Activated CD8-positive, alpha-beta T cell treated with anti-CD3 and anti-CD28 coated beads, Interleukin-2, amount 10 ng/mL, durations not matched to agents 7 days and 5 days (primary cell): Measurements from ENCODE around the gene DPM2. TPM values are rescaled to one million over a fixed set of nuclear protein-coding genes. Genes with fewer than 3 reads are reported as not detected.

Source experiments
- ATAC-seq: fragments of 150-1000 bp; cut with Tn5 transposase; one replicate; pipeline ENCODE4 v1.10.0; 2021; ENCODE audit warnings: moderate library complexity
- CTCF ChIA-PET: fragments of 350-600 bp; sonication (Branson Sonifier 250); formaldehyde crosslinking; loops from one replicate; lab custom pipeline; 2021; ENCODE audit warnings: antibody characterized with exemption; lab: Charles Lee
- POLR2A ChIA-PET: fragments of 350-600 bp; sonication (Branson Sonifier 250); formaldehyde crosslinking; loops from one replicate; lab custom pipeline; 2021; ENCODE audit warnings: antibody characterized with exemption; lab: Charles Lee
- DNase-seq: peaks from one replicate; pipeline ENCODE4 v3.0.0-alpha.2; 2020
- H3K27ac Mint-ChIP-seq: one replicate; pipeline ENCODE4 v1.8.0; 2021; ENCODE audit warnings: mild to moderate bottlenecking, mixed read lengths
- H3K27me3 Mint-ChIP-seq: one replicate; pipeline ENCODE4 v1.8.0; 2021; ENCODE audit warnings: low read depth, mixed read lengths
- H3K36me3 Mint-ChIP-seq: one replicate; pipeline ENCODE4 v1.8.0; 2021; ENCODE audit warnings: low read depth, mixed read lengths
- H3K4me1 Mint-ChIP-seq: one replicate; pipeline ENCODE4 v1.8.0; 2021; ENCODE audit warnings: low read depth, mixed read lengths
- H3K4me3 Mint-ChIP-seq: one replicate; pipeline ENCODE4 v1.8.0; 2021; ENCODE audit warnings: mild to moderate bottlenecking, mixed read lengths
- H3K9me3 Mint-ChIP-seq: one replicate; pipeline ENCODE4 v1.8.0; 2022; ENCODE audit warnings: mixed read lengths; ENCODE audit not compliant: insufficient read depth
- total RNA-seq, 2 experiments: library from RNA; stranded (reverse); gene quantifications; one replicate each; pipeline ENCODE4 v1.2.3, GENCODE V29; 2021

DPM2 gene
- total RNA-seq, 2 experiments from 2014 or later = 47.9 to 53.8 TPM

DNA sequence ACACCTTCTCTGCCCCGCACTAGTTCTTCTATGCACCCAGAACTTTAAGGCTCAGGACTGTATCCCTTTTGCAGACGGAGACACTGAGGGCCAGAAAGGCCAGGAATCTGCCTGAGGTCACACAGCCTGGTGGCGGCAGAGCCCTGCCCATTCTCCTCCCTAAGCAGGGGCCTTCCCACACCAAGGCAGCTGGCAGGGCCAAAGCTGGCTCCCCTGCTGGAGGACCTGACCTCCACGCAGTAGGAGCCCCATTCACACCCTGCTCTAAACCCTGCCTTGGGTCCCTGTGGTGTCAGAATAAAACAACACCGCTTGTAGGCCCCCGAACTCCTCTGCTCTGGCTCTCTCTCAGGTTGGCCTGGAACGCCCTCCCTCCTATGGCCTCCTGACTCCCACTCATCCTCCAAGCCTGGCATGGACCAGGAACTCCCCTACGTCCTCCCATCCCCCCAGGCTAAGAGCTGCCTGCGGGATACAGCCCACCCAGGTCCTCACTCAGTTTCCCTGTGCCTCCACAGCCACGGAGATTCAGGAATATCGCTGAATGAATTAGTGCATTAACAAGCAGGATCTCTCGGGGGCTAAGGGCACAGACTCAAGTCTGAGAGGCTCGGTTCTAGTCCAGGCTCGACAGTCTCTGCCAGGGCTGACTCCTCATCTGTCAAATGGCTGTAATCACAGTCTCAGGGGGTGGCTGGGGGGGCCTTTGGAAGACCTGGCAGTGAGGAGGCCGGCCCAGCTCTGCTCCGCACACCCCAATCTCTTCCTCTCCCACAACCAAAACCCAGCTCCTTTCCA lies 41.1 kb downstream of the DPM2 start:
- Mint-ChIP-seq H3K4me1 (peaks cover 28% of the 10 kb centered on the region), H3K4me3 (no peak overlapping the region), H3K27ac (no peak overlapping the region), H3K27me3 (no peaks in the 10 kb centered on the region), H3K9me3 (peaks cover 10% of the 10 kb centered on the region), H3K36me3 (peaks cover 63% of the 10 kb centered on the region)
- ChIA-PET CTCF (interaction anchor here (3.8 kb wide), 1 partner anchor 27 kb away, joined by 13 read pairs; no protein-coding TSS in a partner anchor), POLR2A (interaction anchor here (0.6 to 0.8 kb wide), 3 partner anchors 14 to 88 kb away, joined by 3 to 4 read pairs (median 4); no protein-coding TSS in a partner anchor)
- ATAC-seq (no peak), DNase-seq (no peak)

DNA sequence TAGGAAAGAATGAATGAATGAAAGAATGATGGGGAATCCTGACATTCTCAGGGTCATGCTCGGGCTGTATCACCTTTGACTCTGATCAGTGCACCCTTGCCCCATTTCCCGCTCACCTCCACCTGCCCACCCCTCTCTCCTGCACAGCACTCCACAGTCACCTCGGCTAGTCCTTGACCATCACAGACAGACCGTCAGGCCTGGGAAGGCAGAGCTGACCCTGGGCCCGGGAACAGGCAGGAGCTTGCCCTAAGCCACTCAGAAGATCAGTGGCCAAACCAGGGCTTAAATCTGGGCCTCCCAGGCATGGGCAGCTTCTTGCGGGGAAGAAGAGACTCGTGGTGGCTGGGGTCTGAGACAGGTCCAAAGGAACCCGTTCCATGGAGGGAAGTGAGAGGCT lies 41.8 kb downstream of the DPM2 start:
- no peaks in the 10 kb centered on the region for H3K27me3 Mint-ChIP-seq
- ChIA-PET CTCF (interaction anchor here (2.2 kb wide), 1 partner anchor 26 kb away, joined by 5 read pairs; no protein-coding TSS in a partner anchor), POLR2A (interaction anchor here (0.6 kb wide), 1 partner anchor 87 kb away, joined by 4 read pairs; no protein-coding TSS in a partner anchor)
- H3K9me3 Mint-ChIP-seq = peaks cover 10% of the 10 kb centered on the region
- peaks cover 68% of the 10 kb centered on the region for H3K36me3 Mint-ChIP-seq
- H3K27ac Mint-ChIP-seq = no peak overlapping the region
- ATAC-seq = no peak
- peaks cover 25% of the 10 kb centered on the region for H3K4me1 Mint-ChIP-seq
- DNase-seq = no peak
- no peak overlapping the region for H3K4me3 Mint-ChIP-seq

DNA sequence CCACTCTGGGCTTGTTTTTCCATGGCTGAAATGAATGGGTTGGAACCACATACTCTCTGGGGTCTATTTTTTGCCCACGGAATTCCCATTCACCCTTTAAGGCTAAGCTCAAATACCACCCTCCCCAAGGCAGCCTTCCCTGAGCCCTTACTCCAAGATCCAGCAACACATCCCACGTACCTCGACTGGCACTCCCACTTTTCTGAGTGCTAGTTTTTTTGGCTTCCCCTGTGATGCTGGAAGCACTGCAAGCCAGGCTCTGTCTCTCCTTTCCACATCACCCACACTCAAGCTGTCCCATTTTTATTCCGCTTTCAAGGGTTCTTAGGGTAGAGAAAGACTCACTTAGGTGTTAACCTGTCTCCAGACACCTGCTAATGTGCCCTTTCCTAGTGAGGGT lies 44.3 kb downstream of the DPM2 start:
- POLR2A ChIA-PET = no interaction called here
- CTCF ChIA-PET = interaction anchor here (0.6 to 1.4 kb wide), 2 partner anchors 10 to 128 kb away, joined by 3 read pairs; no protein-coding TSS in a partner anchor
- H3K4me1 Mint-ChIP-seq = peaks cover 16% of the 10 kb centered on the region
- H3K27ac Mint-ChIP-seq = no peak overlapping the region
- peaks cover 10% of the 10 kb centered on the region for H3K9me3 Mint-ChIP-seq
- H3K4me3 Mint-ChIP-seq = no peak overlapping the region
- peaks cover 76% of the 10 kb centered on the region for H3K36me3 Mint-ChIP-seq
- H3K27me3 Mint-ChIP-seq = no peaks in the 10 kb centered on the region
- ATAC-seq = no peak
- no peak for DNase-seq

DNA sequence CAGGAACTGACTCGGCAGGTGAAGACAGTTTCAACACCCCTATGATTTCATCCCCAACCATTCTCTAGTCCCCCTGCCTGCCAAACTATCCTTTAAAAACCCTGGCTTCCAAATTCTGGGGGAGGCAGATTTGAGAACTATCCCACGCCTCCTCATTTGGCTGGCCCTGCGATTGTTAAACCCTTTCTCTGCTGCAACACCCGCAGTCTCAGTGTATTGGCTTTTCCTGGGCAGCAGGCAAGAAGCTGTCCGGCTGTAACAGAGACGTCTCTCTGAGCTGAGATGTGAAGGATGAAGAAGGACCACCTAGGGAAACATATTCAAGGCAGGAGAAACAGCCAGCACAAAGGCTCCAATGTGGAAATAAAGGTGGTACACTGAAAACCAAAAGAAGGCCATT lies 44.8 kb downstream of the DPM2 start:
- Mint-ChIP-seq H3K4me3 (no peak overlapping the region), H3K4me1 (peaks cover 12% of the 10 kb centered on the region), H3K27ac (peak overlapping the region; percentile 62), H3K36me3 (peaks cover 76% of the 10 kb centered on the region), H3K27me3 (no peaks in the 10 kb centered on the region), H3K9me3 (peaks cover 10% of the 10 kb centered on the region)
- DNase-seq = no peak
- ChIA-PET CTCF (interaction anchor here (1.4 kb wide), 2 partner anchors 11 to 23 kb away, joined by 3 read pairs; partner anchors contain the start of gene ST6GALNAC4), POLR2A (no interaction called here)
- no peak for ATAC-seq

DNA sequence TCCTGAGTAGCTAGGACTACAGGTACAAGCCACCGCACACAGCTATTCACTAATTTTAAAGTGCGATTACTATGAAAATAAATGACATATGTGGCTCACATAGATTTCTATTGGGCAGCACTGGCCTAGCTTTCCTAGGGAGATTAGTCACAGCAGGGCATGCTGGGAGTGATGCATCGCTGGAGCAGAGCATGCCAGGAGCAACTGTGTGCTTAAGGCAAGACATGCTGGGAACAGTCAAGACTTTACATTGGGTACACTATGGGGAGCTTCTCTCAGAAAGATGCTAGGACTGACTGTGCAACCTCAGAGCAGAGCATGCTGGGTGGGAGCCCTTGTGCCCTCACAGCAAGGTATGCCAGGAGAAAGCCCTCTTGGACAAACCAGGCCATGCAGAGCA lies 47.6 kb downstream of the DPM2 start:
- Mint-ChIP-seq H3K9me3 (peaks cover 10% of the 10 kb centered on the region), H3K4me1 (peaks cover 8% of the 10 kb centered on the region), H3K36me3 (peaks cover 68% of the 10 kb centered on the region), H3K4me3 (no peak overlapping the region), H3K27me3 (no peaks in the 10 kb centered on the region), H3K27ac (no peak overlapping the region)
- POLR2A ChIA-PET = interaction anchor here (1.2 kb wide), 1 partner anchor 9 kb away, joined by 6 read pairs; the partner anchor contains the start of gene ST6GALNAC6
- CTCF ChIA-PET = interaction anchor here (0.9 to 1.5 kb wide), 6 partner anchors 9 to 155 kb away, joined by 3 to 6 read pairs (median 4); partner anchors contain the start of genes ST6GALNAC6 and TOR2A
- DNase-seq (no peak), ATAC-seq (no peak)

DNA sequence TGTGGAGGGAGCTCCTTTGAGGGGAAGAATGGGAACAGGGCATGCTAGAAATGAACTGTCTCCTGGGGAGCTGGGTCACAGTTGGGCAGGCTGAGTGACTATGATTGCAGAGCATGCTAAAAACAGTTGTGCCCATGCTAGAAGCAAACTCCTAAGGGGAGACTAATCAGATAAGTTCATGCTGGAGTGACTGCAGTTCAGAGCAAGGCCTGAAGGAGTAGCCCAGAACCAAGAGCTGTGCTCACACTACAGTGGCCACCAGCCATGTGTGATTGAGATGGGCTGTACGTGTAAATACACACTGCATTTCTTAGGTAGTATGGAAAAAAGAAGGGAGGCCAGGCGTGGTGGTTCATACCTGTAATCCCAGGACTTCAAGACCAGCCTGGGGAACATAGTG lies 49.9 kb downstream of the DPM2 start:
- DNase-seq (no peak), ATAC-seq (peak; percentile 60)
- Mint-ChIP-seq H3K4me1 (peaks cover 16% of the 10 kb centered on the region), H3K4me3 (no peak overlapping the region), H3K9me3 (no peaks in the 10 kb centered on the region), H3K27me3 (no peaks in the 10 kb centered on the region), H3K27ac (no peak overlapping the region), H3K36me3 (peaks cover 58% of the 10 kb centered on the region)
- ChIA-PET POLR2A (interaction anchor here (1.4 kb wide), 1 partner anchor 28 kb away, joined by 4 read pairs; the partner anchor contains the start of gene ST6GALNAC4), CTCF (interaction anchor here (1.4 to 1.5 kb wide), 3 partner anchors 17 to 34 kb away, joined by 3 to 4 read pairs (median 3); no protein-coding TSS in a partner anchor)

DNA sequence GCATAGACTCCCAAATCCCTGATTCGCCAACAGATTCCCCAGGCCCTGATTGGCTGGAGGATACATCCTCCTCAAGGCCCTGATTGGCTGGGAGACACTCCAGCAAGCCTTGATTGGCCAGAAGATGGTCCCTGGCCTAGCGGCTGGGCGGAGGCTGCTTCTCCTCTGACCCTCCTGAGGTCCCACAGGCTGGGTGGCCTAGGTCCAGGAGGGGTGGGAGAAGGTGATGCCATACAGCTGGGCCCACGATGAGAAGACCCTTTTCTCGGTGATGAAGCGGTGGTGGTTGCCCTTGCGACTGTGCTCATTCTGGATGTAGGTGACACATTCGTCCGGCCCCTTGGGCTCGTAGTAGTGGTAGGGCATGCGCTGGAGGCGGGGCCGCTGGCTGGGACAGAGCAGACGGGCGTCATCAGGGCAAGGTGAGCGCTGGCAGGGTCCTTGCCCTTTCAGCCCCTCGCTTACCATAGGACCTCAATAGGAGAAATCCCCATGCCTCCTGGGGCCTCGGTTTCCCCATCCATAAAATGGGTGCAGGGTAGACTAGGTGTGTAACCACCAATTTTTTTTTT lies 51.2 kb downstream of the DPM2 start:
- no peaks in the 10 kb centered on the region for H3K27me3 Mint-ChIP-seq
- H3K27ac Mint-ChIP-seq = no peak overlapping the region
- ATAC-seq (no peak), DNase-seq (no peak)
- no peaks in the 10 kb centered on the region for H3K9me3 Mint-ChIP-seq
- CTCF ChIA-PET = interaction anchor here (1.4 to 1.5 kb wide), 3 partner anchors 16 to 35 kb away, joined by 3 to 4 read pairs (median 3); no protein-coding TSS in a partner anchor
- POLR2A ChIA-PET = interaction anchor here (1.4 kb wide), 1 partner anchor 30 kb away, joined by 4 read pairs; the partner anchor contains the start of gene ST6GALNAC4
- H3K36me3 Mint-ChIP-seq = peaks cover 49% of the 10 kb centered on the region
- peaks cover 9% of the 10 kb centered on the region for H3K4me1 Mint-ChIP-seq
- no peak overlapping the region for H3K4me3 Mint-ChIP-seq

DNA sequence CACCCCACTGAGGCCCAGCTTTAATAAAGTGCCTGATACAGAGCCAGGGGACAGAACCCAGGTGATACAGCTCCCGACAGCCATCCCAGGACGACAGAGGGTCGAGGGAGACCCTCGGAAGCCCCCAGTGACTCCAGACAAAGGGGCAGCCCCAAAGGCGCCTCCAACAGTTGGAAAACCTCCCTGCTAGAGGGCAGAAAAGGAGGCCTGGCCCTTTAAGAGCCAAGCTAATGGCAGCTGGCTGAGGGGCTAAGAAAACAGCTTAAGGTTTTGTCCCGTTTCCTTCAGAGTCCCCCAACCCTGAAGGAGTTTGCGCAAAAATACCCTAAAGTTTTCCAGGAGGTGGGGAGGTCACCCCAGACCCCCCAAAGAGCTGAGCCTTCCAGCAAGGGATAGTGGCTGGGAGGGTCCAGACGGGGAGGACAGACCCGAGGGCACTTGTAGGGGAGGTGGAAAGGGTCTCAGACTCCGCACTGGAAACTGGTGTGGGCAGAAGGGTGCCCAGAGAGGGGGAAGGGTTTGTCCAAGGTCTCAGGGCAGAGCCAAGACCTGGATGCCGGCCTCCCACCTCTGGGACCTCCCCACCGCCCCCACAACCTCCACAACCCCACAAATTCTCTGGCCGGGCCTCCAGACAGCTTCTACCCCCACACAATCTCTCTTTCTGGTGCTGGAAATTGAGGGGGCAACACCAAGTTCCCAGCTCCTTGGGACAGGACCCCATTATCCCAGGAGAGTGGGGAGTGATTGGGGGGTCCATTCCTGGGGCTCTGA lies 52.0 kb downstream of the DPM2 start:
- H3K36me3 Mint-ChIP-seq = peaks cover 42% of the 10 kb centered on the region
- CTCF ChIA-PET = interaction anchor here (1.1 to 2.0 kb wide), 3 partner anchors 15 to 25 kb away, joined by 3 to 9 read pairs (median 3); no protein-coding TSS in a partner anchor
- POLR2A ChIA-PET = interaction anchor here (0.6 to 0.9 kb wide), 2 partner anchors 9 to 151 kb away, joined by 3 read pairs; partner anchors contain the start of gene TOR2A
- ATAC-seq (no peak), DNase-seq (no peak)
- no peaks in the 10 kb centered on the region for H3K9me3 Mint-ChIP-seq
- H3K4me1 Mint-ChIP-seq = peaks cover 9% of the 10 kb centered on the region
- no peaks in the 10 kb centered on the region for H3K27me3 Mint-ChIP-seq
- no peak overlapping the region for H3K4me3 Mint-ChIP-seq
- H3K27ac Mint-ChIP-seq = no peak overlapping the region

Other genes with a start within 250 kb of the DPM2 start
- under 1 TPM in 1 of 2 experiments, not detected in 1; 0.16 TPM for gene CFAP157, start 230.9 kb downstream of the DPM2 start, total RNA-seq
- gene PTRH1, start 222.2 kb downstream of the DPM2 start, total RNA-seq = 10 to 100 TPM; 10.2 to 14.1 TPM
- 1 to 10 TPM; 4.7 to 5.0 TPM for gene TTC16, start 221.8 kb downstream of the DPM2 start, total RNA-seq
- 10 to 100 TPM; 27.0 to 29.1 TPM for gene TOR2A, start 202.6 kb downstream of the DPM2 start, total RNA-seq
- 10 to 100 TPM; 75.6 to 77.5 TPM for gene SH2D3C, start 159.2 kb downstream of the DPM2 start, total RNA-seq
- gene CDK9, start 151.8 kb downstream of the DPM2 start, total RNA-seq = 100 to 1,000 TPM; 132 to 136 TPM
- 10 to 100 TPM; 91.5 to 98.3 TPM for gene FPGS, start 135.0 kb downstream of the DPM2 start, total RNA-seq
- gene ENG, start 83.2 kb downstream of the DPM2 start, total RNA-seq = 10 to 100 TPM; 22.9 to 24.3 TPM
- 10 to 100 TPM; 22.4 to 30.4 TPM for gene AK1, start 60.2 kb downstream of the DPM2 start, total RNA-seq
- 10 to 100 TPM; 68.6 to 77.6 TPM for gene ST6GALNAC6, start 38.3 kb downstream of the DPM2 start, total RNA-seq
- gene ST6GALNAC4, start 20.8 kb downstream of the DPM2 start, total RNA-seq = 10 to 100 TPM; 37.0 to 39.7 TPM
- 1 to 10 TPM; 2.6 to 2.7 TPM for gene PIP5KL1, start 7.1 kb downstream of the DPM2 start, total RNA-seq
- 100 to 1,000 TPM; 227 to 232 TPM for gene EEIG1, start 43.1 kb upstream of the DPM2 start, total RNA-seq
- 10 to 100 TPM; 13.3 to 15.4 TPM for gene NAIF1, start 129.5 kb upstream of the DPM2 start, total RNA-seq
- 10 to 100 TPM; 17.2 to 19.2 TPM for gene SLC25A25, start 130.4 kb upstream of the DPM2 start, total RNA-seq
- 10 to 100 TPM; 51.8 to 57.7 TPM for gene PTGES2, start 189.9 kb upstream of the DPM2 start, total RNA-seq
- gene LCN2, start 211.6 kb upstream of the DPM2 start, total RNA-seq = not detected
- gene BBLN, start 222.4 kb upstream of the DPM2 start, total RNA-seq = 100 to 1,000 TPM in 1 of 2 experiments, 10 to 100 TPM in 1; 94.3 to 105 TPM